Kidney epithelial cell (primary cell): ENCODE results near the gene LGALSL. TPM values are rescaled to one million over a fixed set of nuclear protein-coding genes. Genes with fewer than 3 reads are reported as not detected.

Experiments used
- DNase-seq: peaks from one replicate; pipeline ENCODE4 v3.0.0-alpha.2; 2010; ENCODE audit warnings: low read depth
- H3K27me3 ChIP-seq: 2 replicates; pipeline ENCODE4 v1.6.0; 2011; ENCODE audit warnings: low read length; ENCODE audit not compliant: control insufficient read depth, insufficient read depth
- H3K36me3 ChIP-seq: 2 replicates; pipeline ENCODE4 v1.5.1; 2011; ENCODE audit warnings: low read length; ENCODE audit not compliant: control insufficient read depth, insufficient read depth
- H3K4me3 ChIP-seq: 2 replicates; pipeline ENCODE4 v1.5.1; 2011; ENCODE audit warnings: low read depth, mild to moderate bottlenecking, control low read depth, low read length
- CTCF ChIP-seq: IDR thresholded peaks from 2 replicates; pipeline ENCODE4 v1.5.1; 2011; ENCODE audit warnings: mild to moderate bottlenecking, moderate library complexity, low read length, control low read depth, inconsistent platforms; ENCODE audit not compliant: insufficient read depth, poor library complexity, severe bottlenecking
- total RNA-seq: library from RNA; depleted of rRNA; stranded (reverse); fragments of >200 nt; gene quantifications from 2 replicates; pipeline ENCODE4 v1.2.3, GENCODE V29; 2015

The LGALSL gene
- total RNA-seq, 1 donor from 2014 or later: 9.9 TPM

- H3K36me3 ChIP-seq: no peaks in the 10 kb centered on the region
- no peak for TF ChIP-seq CTCF
- no peak for DNase-seq
- peaks cover 5% of the 10 kb centered on the region for H3K27me3 ChIP-seq
- no peak overlapping the region for H3K4me3 ChIP-seq
These were observed 41.3 kb upstream of the LGALSL start for GRCh38 chr2:64412671-64413070.

- no peak overlapping the region for H3K4me3 ChIP-seq
- DNase-seq: no peak
- no peaks in the 10 kb centered on the region for H3K36me3 ChIP-seq
- no peak for TF ChIP-seq CTCF
- H3K27me3 ChIP-seq: peaks cover 5% of the 10 kb centered on the region
These were observed 39.1 kb upstream of the LGALSL start for GRCh38 chr2:64414736-64415435.

- Histone ChIP-seq H3K4me3 (no peak overlapping the region), H3K36me3 (no peaks in the 10 kb centered on the region), H3K27me3 (no peaks in the 10 kb centered on the region)
- TF ChIP-seq CTCF: no peak
- DNase-seq: no peak
These were observed 36.3 kb upstream of the LGALSL start for GRCh38 chr2:64417624-64418023.

- no peak for TF ChIP-seq CTCF
- no peak for DNase-seq
- H3K36me3 ChIP-seq: no peaks in the 10 kb centered on the region
- H3K4me3 ChIP-seq: no peak overlapping the region
- no peaks in the 10 kb centered on the region for H3K27me3 ChIP-seq
These were observed 34.3 kb upstream of the LGALSL start for GRCh38 chr2:64419596-64420165.

GRCh38 chr2:64420677-64421076, 33.3 kb upstream of the LGALSL start:
- H3K4me3 ChIP-seq: no peak overlapping the region
- H3K36me3 ChIP-seq: no peaks in the 10 kb centered on the region
- H3K27me3 ChIP-seq: no peaks in the 10 kb centered on the region
- TF ChIP-seq CTCF: no peak
- no peak for DNase-seq

- no peak for TF ChIP-seq CTCF
- DNase-seq: no peak
- no peak overlapping the region for H3K4me3 ChIP-seq
- H3K36me3 ChIP-seq: no peaks in the 10 kb centered on the region
- no peaks in the 10 kb centered on the region for H3K27me3 ChIP-seq
These were observed 32.8 kb upstream of the LGALSL start for GRCh38 chr2:64421201-64421600.
